Panc1 (cell line): Measurements from ENCODE around the gene NUMBL. TPM values are rescaled to one million over a fixed set of nuclear protein-coding genes. Genes with fewer than 3 reads are reported as not detected.

Experiments
- ATAC-seq: fragments of 200-7000 bp; cut with Tn5 transposase; 2 replicates; pipeline ENCODE4 v1.9.1; 2020; ENCODE audit warnings: mild to moderate bottlenecking, moderate library complexity
- BruUV-seq: library from RNA; stranded (reverse); fragments of 400-500 nt; replicated peaks from 2 replicates; lab custom pipeline; 2021; lab: Mats Ljungman, UMichigan
- CTCF ChIA-PET: fragments of 300-600 bp; sonication (Branson Sonifier 250); formaldehyde crosslinking; loops from one replicate; lab custom pipeline; 2022; ENCODE audit warnings: antibody characterized with exemption; lab: Charles Lee
- POLR2A ChIA-PET: fragments of 300-600 bp; sonication (Branson Sonifier 250); formaldehyde crosslinking; loops from one replicate; lab custom pipeline; 2022; ENCODE audit warnings: antibody characterized with exemption; lab: Charles Lee
- DNase-seq: peaks from one replicate; pipeline ENCODE4 v3.0.0-alpha.2; 2010; ENCODE audit warnings: low read depth, low spot score
- H3K27ac ChIP-seq: 2 replicates; pipeline ENCODE4 v1.5.1; 2011; ENCODE audit warnings: mild to moderate bottlenecking, low read length, inconsistent platforms
- H3K27me3 ChIP-seq: fragments of 200-500 bp; sonication (Bioruptor generic); 2 replicates; pipeline ENCODE4 v1.6.0; 2014; ENCODE audit warnings: low read length, inconsistent platforms; ENCODE audit not compliant: control insufficient read depth, insufficient read depth
- H3K36me3 ChIP-seq: fragments of 200-500 bp; sonication (Bioruptor generic); 2 replicates; pipeline ENCODE4 v1.5.1; 2014; ENCODE audit warnings: inconsistent platforms, mild to moderate bottlenecking, low read length, moderate library complexity; ENCODE audit not compliant: control insufficient read depth, insufficient read depth
- H3K4me1 ChIP-seq: 2 replicates; pipeline ENCODE4 v1.5.1; 2011; ENCODE audit warnings: inconsistent platforms, mild to moderate bottlenecking, low read length, moderate library complexity; ENCODE audit not compliant: control insufficient read depth, insufficient read depth
- H3K4me3 ChIP-seq, 2 experiments: 2 replicates each; pipeline ENCODE4 v1.5.1; 2011 to 2012; ENCODE audit warnings: low read depth in 2 of 2, low read length in 2 of 2, mild to moderate bottlenecking in 2 of 2, inconsistent platforms in 1 of 2, moderate library complexity in 1 of 2
- H3K9me3 ChIP-seq: fragments of 200-500 bp; sonication (Bioruptor generic); 2 replicates; pipeline ENCODE4 v1.5.1; 2014; ENCODE audit warnings: low read depth, mild to moderate bottlenecking, inconsistent platforms, low read length, moderate library complexity; ENCODE audit not compliant: control insufficient read depth, insufficient read depth
- POLR2AphosphoS5 ChIP-seq: IDR thresholded peaks from 2 replicates; pipeline ENCODE4 v1.6.1; 2012; ENCODE audit warnings: mild to moderate bottlenecking, low read depth, low read length, moderate library complexity
- SIN3A ChIP-seq: IDR thresholded peaks from 2 replicates; pipeline ENCODE4 v1.6.1; 2012; ENCODE audit warnings: low read depth, mild to moderate bottlenecking, low read length, moderate library complexity, borderline replicate concordance; ENCODE audit not compliant: insufficient read depth
- TCF7L2 ChIP-seq: IDR thresholded peaks from 2 replicates; pipeline ENCODE4 v1.6.1; 2011; ENCODE audit warnings: mild to moderate bottlenecking, low read depth, low read length, inconsistent platforms
- in situ Hi-C: cut with HindIII; loops from 2 replicates; pipeline ENCODE4 v1.10.0; 2016; ENCODE audit warnings: low sequenced_read_pairs, low pct_unique_long_range_greater_than_20kb
- intact Hi-C: fragments of 100-400 bp; cut with micrococcal nuclease; formaldehyde crosslinking; loops from one replicate; pipeline ENCODE4 v1.10.0; 2022; ENCODE audit not compliant: unreplicated experiment
- total RNA-seq: library from RNA; stranded (reverse); gene quantifications from one replicate; pipeline ENCODE4 v1.2.1, GENCODE V29; 2021; ENCODE audit not compliant: unreplicated experiment
- TF ChIP-seq, protein P1 (sequence below), 2 experiments: IDR thresholded peaks; 2 replicates each; pipeline ENCODE4 v1.6.1; 2011 to 2012; ENCODE audit warnings: low read depth in 2 of 2, control low read depth in 1 of 2, low read length in 1 of 2, mild to moderate bottlenecking in 1 of 2, moderate library complexity in 1 of 2; ENCODE audit not compliant: insufficient read depth in 1 of 2
- TF ChIP-seq, protein P2 (sequence below): fragments of 450-650 bp; IDR thresholded peaks from 2 replicates; pipeline ENCODE4 v1.5.1; 2017; ENCODE audit warnings: mild to moderate bottlenecking

Gene NUMBL
- total RNA-seq, 1 experiment from 2014 or later, result 27.6 TPM

DNA sequence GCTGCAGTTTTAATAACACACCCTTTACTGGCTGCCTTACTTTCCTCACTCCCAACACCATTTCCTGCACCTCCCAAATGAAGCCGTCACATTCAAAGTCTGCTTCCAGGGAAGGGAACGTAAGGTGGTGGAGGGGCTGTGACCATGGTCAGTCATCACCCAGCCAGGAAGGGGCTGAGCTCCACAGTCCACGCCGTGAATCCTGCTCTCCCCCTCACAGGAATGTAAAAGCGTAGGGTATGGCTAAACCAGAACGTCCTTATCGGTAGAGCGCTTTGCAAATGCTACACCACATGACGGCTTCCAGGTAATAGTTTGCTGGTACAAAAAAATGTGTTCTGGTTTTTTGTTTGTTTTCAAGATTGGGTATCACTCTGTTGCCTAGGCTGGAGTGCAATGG is 7.0 kb downstream of the NUMBL start:
- CTCF ChIA-PET, result no interaction called here
- no peaks in the 10 kb centered on the region for H3K9me3 ChIP-seq
- H3K27me3 ChIP-seq, result no peaks in the 10 kb centered on the region
- DNase-seq (no peak), ATAC-seq (no peak)
- no peak overlapping the region for H3K27ac ChIP-seq
- H3K4me1 ChIP-seq, result no peaks in the 10 kb centered on the region
- intact Hi-C loops, result no loop called here
- POLR2A ChIA-PET, result no interaction called here
- TF ChIP-seq POLR2AphosphoS5 (no peak), TCF7L2 (no peak), SIN3A (no peak)
- TF ChIP-seq, protein P1, sequence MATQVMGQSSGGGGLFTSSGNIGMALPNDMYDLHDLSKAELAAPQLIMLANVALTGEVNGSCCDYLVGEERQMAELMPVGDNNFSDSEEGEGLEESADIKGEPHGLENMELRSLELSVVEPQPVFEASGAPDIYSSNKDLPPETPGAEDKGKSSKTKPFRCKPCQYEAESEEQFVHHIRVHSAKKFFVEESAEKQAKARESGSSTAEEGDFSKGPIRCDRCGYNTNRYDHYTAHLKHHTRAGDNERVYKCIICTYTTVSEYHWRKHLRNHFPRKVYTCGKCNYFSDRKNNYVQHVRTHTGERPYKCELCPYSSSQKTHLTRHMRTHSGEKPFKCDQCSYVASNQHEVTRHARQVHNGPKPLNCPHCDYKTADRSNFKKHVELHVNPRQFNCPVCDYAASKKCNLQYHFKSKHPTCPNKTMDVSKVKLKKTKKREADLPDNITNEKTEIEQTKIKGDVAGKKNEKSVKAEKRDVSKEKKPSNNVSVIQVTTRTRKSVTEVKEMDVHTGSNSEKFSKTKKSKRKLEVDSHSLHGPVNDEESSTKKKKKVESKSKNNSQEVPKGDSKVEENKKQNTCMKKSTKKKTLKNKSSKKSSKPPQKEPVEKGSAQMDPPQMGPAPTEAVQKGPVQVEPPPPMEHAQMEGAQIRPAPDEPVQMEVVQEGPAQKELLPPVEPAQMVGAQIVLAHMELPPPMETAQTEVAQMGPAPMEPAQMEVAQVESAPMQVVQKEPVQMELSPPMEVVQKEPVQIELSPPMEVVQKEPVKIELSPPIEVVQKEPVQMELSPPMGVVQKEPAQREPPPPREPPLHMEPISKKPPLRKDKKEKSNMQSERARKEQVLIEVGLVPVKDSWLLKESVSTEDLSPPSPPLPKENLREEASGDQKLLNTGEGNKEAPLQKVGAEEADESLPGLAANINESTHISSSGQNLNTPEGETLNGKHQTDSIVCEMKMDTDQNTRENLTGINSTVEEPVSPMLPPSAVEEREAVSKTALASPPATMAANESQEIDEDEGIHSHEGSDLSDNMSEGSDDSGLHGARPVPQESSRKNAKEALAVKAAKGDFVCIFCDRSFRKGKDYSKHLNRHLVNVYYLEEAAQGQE (IDR thresholded peaks at IDR 0.05; ENCODE audit: insufficient read depth in 1 of 2, low read depth in 2 of 2, low read length in 1 of 2), result no peak
- TF ChIP-seq, protein P2, sequence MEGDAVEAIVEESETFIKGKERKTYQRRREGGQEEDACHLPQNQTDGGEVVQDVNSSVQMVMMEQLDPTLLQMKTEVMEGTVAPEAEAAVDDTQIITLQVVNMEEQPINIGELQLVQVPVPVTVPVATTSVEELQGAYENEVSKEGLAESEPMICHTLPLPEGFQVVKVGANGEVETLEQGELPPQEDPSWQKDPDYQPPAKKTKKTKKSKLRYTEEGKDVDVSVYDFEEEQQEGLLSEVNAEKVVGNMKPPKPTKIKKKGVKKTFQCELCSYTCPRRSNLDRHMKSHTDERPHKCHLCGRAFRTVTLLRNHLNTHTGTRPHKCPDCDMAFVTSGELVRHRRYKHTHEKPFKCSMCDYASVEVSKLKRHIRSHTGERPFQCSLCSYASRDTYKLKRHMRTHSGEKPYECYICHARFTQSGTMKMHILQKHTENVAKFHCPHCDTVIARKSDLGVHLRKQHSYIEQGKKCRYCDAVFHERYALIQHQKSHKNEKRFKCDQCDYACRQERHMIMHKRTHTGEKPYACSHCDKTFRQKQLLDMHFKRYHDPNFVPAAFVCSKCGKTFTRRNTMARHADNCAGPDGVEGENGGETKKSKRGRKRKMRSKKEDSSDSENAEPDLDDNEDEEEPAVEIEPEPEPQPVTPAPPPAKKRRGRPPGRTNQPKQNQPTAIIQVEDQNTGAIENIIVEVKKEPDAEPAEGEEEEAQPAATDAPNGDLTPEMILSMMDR, result no peak
- no TSS peak for BruUV-seq
- no peak overlapping the region for H3K4me3 ChIP-seq
- no peaks in the 10 kb centered on the region for H3K36me3 ChIP-seq
- in situ Hi-C loops, result no loop called here

DNA sequence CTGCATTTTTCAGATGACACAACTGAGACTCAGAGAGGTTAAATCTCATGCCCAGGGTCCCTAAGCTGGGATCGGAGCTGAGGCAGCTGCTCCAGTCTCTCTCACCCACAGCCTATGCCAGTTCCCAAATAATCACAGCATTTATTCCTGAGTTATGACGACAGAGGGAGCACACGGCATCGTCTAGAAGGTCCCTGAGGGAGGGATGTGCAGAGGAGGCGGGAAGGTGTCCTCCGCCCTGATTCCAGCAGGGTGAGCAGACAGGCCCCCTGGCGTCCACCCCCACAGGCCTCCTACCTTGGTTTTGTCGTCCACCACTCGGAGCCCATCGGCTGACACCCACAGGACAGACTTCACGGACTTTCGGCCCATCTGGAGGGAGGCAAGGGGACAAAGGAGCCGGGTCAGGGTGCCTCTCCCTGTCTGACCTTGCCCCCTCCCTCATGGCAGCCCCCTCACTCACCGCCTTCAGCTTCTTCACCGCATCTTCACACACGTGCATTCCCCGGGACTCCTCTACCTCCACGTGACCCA is 8.0 kb downstream of the NUMBL start:
- Histone ChIP-seq H3K27me3 (no peaks in the 10 kb centered on the region), H3K9me3 (no peaks in the 10 kb centered on the region), H3K4me3 (no peak overlapping the region), H3K4me1 (no peaks in the 10 kb centered on the region), H3K27ac (no peak overlapping the region), H3K36me3 (no peaks in the 10 kb centered on the region)
- intact Hi-C loops, result no loop called here
- TF ChIP-seq, protein P1 (IDR thresholded peaks at IDR 0.05; ENCODE audit: insufficient read depth in 1 of 2, low read depth in 2 of 2, low read length in 1 of 2), result no peak
- no peak for TF ChIP-seq POLR2AphosphoS5
- TF ChIP-seq TCF7L2, result no peak
- no peak for TF ChIP-seq SIN3A
- TF ChIP-seq, protein P2, result no peak
- ChIA-PET POLR2A (no interaction called here), CTCF (no interaction called here)
- no peak for ATAC-seq
- no peak for DNase-seq
- in situ Hi-C loops, result no loop called here
- BruUV-seq, result no TSS peak
